Measurements from ENCODE around the gene KRTAP9-8.
A peak's percentile ranks its signal among the peaks of the same experiment; 100 is the strongest.
"Not testable (repeated sequence)": the region's sequence is repeated elsewhere in the genome, so short reads cannot be mapped to it uniquely, and the experiment has no call there.

Gene KRTAP9-8, protein sequence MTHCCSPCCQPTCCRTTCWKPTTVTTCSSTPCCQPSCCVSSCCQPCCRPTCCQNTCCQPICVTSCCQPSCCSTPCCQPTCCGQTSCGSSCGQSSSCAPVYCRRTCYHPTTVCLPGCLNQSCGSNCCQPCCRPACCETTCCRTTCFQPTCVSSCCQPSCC

DNA sequence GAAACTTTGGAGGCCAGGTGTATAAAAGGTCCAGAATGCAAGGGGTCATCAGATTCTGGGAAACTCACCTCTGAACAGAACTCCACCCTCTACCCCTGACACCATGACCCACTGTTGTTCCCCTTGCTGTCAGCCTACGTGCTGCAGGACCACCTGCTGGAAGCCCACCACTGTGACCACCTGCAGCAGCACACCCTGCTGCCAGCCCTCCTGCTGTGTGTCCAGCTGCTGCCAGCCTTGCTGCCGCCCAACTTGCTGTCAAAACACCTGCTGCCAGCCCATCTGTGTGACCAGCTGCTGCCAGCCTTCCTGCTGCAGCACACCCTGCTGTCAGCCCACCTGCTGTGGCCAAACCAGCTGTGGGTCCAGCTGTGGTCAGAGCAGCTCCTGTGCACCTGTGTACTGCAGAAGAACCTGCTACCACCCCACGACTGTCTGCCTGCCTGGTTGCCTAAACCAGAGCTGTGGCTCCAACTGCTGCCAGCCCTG is at the start of gene KRTAP9-8:
Gene KRTAP9-8 (plus strand): TSS at position 51 of the 489 bp plus-strand sequence. CDS start 53 bp downstream, at position 104.
- DNase-seq = not testable (repeated sequence)

DNA sequence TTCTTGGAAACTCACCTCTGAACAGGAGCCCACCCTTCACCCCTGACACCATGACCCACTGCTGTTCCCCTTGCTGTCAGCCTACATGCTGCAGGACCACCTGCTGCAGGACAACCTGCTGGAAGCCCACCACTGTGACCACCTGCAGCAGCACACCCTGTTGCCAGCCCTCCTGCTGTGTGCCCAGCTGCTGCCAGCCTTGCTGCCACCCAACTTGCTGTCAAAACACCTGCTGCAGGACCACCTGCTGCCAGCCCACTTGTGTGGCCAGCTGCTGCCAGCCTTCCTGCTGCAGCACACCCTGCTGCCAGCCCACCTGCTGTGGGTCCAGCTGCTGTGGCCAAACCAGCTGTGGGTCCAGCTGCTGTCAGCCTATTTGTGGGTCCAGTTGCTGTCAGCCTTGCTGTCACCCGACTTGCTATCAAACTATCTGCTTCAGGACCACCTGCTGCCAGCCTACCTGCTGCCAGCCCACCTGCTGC is 47.9 kb upstream of the KRTAP9-8 start, which contains the start of gene KRTAP9-1:
Gene KRTAP9-1 (plus strand): TSS at position 51 of the 482 bp plus-strand sequence. CDS start 0 bp downstream, at position 51.
- DNase-seq = not testable (repeated sequence)

DNA sequence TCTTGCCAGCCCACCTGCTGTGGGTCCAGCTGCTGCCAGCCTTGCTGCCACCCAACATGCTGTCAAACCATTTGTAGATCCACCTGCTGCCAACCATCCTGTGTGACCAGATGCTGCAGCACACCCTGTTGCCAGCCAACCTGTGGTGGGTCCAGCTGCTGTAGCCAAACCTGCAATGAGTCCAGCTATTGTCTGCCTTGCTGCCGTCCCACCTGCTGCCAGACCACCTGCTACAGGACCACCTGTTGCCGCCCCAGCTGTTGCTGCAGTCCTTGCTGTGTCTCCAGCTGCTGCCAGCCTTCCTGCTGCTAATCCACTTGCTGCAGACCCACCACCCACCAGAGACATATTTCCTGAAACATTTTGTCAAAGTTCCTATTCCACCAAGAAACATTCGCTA is 47.5 kb upstream of the KRTAP9-8 start:
- no peak for DNase-seq

DNA sequence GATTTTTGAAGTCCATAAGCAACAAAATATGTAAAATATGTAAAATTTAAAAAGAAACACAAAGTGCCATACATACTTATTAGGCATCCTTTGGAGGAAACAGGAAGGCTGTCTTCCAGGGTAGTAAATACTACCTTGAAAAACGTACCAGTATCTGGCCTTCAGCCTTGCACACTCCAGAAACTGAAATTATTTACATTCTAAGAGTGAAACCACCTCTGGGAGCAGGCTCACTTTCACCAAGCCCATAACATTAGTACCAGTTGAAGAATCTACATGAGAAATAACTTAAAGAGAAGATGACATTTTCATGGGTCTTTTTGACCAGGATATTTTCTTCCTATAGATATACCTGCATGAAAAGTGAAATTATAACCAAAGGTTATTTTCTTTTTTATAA is 41.7 kb upstream of the KRTAP9-8 start:
- DNase-seq = no peak

DNA sequence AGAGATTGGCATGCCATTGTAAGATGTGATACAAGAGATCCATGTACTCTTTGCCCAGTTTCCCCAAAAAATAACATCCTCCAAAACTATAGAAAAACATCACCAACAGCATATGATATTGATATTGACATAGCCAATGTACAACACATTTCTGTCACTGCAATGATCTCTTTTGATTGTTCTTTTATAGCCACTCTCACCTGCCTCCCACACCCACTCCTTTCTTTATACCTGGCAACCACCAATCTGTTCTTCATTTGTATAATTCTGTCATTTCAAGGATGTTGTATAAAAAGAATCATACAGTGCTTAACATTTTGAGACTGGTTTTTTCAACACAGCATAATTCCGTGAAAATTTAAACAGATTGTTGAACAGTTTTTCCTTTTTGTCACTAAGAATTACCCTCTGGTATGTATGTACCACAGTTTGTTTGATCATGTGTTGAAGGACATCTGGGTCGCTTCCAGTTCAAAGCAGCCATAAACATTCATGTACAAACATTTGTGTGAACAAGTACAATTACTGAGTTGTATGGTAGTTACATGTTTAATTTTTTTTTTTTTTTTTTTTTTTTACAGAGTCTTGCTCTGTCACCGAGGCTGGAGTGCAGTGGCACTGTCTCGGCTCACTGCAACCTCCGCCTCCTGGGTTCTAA is 38.2 kb upstream of the KRTAP9-8 start:
- DNase-seq = no peak

DNA sequence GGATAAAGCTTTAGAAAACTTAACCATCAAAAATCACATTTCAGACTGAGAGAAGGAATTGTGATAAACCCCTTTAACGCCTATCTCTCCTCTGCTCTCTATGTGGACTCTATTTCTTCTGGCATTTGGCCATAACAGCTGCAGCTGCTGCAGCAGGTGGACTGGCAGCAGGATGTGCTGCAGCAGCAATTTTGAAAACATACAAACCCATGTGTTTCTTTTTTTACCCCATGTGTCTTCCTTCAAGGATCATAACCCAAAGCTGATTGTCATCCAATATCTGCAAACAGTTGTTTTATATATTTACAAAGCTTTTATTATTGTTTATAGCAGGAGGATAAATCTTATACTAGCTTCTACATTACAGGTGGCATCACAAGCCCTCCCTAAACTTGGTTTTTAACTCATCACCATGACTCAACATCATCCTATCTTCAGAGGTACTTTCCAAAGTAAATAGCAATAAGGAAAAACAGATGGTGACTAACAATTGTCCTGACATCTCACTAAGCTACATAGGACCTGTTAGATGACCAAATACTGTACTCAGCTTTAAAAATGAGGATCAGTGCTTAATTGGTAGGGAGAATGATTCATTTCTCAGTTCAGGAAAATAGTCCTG is 25.8 kb upstream of the KRTAP9-8 start:
- no peak for DNase-seq

DNA sequence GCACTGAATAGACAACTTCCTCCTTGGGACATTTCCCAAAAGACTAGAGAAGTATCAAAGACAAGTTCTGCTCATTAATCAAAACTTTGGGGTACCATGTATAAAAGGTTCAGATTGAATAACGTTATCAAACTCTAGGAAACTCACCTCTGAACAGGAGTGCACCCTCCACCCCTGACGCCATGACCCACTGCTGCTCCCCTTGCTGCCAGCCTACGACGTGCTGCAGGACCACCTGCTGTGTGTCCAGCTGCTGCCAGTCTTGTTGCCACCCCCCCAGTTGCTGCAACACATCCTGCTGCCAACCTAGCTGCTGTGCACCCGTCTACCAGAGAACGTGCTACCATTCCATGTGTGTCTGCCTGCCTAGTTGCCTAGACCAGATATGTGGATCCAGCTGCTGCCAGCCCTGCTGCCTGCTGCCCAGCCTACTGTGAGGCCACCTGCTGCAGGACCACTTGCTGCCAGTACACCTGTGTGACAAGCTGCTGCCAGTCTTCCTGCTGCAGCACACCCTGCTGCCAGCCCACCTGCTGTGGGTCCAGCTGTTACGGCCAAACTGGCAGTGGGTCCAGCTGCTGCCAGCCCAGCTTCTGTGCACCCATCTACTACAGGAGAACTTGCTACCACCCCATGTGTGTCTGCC is 25.2 kb upstream of the KRTAP9-8 start:
- peak; percentile 1 for DNase-seq

DNA sequence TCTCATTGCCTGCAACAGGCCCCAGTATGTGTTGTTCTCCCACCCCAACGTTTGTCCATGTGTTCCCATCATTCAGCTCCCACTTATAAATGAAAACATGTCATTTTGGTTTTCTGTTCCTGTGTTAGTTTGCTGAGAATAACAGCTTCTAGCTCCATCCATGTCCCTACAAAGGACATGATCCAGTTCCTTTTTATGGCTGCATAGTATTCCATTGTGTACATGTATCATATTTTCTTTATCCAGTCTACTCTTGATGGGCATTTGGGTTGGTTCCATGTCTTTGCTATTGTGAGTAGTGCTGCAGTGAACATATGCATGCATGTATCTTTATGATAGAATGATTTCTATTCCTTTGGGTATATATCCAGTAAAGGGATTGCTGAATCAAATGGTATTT is 22.1 kb upstream of the KRTAP9-8 start:
- no peak for DNase-seq

DNA sequence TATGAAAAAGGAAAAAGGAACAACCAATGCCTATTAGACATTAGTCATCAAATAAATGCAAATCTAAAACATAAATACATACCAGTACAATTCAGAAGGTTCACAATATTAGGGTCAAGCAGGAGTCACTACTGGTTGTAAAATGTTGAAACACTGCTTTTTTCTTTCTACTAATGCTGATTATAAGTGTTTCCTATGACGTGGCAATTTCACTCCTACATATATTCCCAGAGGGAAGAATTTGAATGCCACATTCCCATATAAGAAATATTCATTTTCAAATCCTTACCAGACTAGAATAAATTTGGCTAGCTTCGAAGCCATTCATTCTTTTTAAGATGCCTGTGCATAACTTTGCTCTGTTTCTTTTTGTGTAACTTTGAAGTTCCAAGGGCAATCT is 14.0 kb upstream of the KRTAP9-8 start:
- DNase-seq = no peak

DNA sequence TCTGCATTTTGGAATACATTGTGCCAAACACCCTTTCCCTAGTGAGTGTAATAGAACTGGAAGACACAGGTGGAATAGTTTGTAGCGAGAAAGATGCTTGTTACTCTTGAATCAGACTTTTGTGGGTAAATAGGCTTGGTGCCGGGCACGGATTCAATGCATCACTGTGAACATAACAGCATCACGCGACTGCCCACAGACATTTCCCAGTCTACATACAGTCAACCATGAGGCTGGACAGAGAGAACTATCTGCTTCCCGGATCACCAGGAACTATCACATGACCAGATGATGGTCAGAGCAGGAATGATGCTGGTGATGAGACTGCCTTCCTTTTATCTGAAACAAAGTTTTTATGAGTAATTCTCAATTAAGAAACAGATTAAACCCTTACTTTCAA is 11.7 kb upstream of the KRTAP9-8 start:
- DNase-seq = no peak

DNA sequence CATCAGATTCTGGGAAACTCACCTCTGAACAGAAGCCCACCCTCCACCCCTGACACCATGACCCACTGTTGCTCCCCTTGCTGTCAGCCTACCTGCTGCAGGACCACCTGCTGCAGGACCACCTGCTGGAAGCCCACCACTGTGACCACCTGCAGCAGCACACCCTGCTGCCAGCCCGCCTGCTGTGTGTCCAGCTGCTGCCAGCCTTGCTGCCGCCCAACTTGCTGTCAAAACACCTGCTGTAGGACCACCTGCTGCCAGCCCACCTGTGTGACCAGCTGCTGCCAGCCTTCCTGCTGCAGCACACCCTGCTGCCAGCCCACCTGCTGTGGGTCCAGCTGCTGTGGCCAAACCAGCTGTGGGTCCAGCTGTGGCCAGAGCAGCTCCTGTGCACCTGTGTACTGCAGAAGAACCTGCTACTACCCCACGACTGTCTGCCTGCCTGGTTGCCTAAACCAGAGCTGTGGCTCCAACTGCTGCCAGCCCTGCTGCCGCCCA is 11.2 kb upstream of the KRTAP9-8 start, which contains the start of gene KRTAP9-2:
Gene KRTAP9-2 (plus strand): TSS at position 51 of the 498 bp plus-strand sequence. CDS start 7 bp downstream, at position 58.
- not testable (repeated sequence) for DNase-seq

DNA sequence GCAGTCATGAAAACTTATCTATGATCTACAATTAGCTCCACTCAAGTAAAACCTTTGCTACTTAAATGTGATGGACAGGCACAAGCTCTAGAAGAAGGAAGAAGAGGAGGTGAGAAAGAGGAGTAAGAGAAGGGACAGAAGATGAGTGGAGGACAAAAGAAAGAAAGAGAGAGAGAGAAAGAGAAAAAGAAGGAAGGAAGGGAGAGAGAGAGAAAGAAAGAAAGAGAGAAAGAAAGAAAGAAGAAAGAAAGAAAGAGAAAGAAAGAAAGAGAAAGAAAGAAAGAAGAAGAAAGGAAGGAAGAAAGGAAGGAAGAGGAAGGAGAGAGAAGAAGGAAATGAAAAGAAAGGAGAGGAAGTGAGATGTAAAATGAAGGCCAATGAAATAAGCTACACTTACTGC is 7.7 kb upstream of the KRTAP9-8 start:
- DNase-seq = no peak

DNA sequence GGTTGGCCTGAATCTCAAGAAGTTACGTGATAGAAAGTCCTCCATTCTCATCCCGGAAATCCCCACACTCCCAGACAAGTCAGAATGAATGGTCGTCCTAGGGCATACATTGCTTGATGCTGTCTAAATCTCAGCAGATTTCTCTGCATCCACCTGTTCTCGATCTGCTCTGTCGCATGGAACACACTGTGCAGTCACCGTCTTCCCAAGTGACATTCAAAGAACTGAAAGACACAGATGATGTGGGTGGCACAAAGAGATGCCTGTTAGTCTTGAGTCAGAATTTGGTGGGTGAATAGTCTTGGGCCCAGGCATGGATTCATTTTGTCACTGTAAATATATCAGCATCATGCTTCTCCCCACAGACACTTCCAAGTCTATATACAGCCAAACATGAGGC is 6.1 kb upstream of the KRTAP9-8 start:
- no peak for DNase-seq

DNA sequence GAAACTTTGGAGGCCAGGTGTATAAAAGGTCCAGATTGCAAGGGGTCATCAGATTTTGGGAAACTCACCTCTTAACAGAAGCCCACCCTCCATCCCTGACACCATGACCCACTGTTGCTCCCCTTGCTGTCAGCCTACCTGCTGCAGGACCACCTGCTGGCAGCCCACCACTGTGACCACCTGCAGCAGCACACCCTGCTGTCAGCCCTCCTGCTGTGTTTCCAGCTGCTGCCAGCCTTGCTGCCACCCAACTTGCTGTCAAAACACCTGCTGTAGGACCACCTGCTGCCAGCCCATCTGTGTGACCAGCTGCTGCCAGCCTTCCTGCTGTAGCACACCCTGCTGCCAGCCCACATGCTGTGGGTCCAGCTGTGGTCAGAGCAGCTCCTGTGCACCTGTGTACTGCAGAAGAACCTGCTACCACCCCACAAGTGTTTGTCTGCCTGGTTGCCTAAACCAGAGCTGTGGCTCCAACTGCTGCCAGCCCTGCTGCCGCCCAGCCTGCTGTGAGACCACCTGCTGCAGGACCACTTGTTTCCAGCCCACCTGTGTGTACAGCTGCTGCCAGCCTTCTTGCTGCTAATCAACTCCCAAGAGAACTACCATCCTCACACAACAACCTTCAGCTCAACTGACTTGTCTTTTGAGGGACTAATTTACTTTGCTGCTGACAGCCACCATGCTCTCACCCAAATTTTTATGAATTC is 5.2 kb upstream of the KRTAP9-8 start, which contains the start of gene KRTAP9-3:
Gene KRTAP9-3 (plus strand): TSS at position 51 of the 707 bp plus-strand sequence. CDS start 53 bp downstream, at position 104.
- DNase-seq = not testable (repeated sequence)

DNA sequence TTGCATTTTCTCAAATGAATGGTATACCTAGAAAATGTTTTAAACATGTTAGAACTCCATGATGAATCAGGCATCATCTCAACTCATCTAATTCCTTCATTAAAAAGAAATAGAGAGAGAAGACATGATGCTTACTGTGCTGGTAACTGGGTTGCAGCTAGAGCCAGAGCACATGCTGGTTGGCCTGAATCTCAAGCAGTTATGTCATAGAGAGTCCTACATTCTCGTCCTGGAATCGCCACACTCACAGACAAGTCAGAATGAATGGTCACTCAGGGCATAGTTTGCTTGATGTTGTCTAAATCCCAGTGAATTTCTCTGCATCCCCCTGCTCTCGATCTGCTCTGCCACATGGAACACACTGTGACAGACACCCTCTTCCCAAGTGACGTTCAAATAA is 683 bp upstream of the KRTAP9-8 start:
- not testable (repeated sequence) for DNase-seq

DNA sequence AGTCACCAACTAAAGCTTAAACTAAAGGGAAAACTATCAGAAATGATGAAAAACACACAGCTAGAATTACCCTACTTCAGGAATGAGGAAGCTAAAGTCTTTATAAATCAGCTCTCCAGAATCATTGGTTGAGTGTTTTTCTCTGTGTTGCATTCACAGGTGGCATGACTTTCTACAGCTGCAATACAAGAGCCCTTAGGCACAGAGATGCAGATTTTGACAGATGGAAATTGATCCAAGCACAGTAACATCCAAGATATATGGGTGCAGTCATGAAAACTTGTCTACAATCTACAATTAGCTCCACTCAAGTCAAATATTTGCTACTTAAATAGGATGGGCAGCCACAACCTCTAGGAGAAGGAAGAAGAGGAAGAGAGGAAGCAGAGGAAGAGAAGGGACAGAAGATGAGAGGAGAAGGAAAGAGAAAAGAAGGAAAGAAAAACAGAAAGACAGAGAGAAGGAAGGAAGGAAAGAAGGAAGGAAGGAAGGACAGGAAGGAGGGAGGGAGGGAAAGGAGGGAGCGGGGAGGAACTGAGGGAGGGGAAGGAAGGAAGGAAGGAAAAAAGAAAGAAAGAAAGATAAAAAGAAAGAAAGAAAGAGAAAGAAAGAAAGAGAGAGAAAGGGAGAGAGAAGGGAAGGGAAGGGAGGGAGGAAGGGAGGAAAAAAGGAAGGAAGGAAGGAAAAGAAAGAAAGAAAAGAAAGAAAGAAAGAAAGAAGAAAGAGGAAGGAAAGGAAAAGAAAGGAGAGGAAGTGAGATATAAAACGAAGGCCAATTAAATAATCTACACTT is 9.4 kb downstream of the KRTAP9-8 start:
- DNase-seq = not testable (repeated sequence)

DNA sequence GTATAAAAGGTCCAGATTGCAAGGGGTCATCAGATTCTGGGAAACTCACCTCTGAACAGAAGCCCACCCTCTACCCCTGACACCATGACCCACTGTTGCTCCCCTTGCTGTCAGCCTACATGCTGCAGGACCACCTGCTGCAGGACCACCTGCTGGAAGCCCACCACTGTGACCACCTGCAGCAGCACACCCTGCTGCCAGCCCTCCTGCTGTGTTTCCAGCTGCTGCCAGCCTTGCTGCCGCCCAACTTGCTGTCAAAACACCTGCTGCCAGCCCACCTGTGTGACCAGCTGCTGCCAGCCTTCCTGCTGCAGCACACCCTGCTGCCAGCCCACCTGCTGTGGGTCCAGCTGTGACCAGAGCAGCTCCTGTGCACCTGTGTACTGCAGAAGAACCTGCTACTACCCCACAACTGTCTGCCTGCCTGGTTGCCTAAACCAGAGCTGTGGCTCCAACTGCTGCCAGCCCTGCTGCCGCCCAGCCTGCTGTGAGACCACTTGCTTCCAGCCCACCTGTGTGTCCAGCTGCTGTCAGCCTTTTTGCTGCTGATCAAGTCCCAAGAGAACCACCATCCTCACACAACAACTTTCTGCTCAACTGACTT is 11.9 kb downstream of the KRTAP9-8 start, which contains the start of gene KRTAP9-4:
Gene KRTAP9-4 (plus strand): TSS at position 51 of the 604 bp plus-strand sequence. CDS start 34 bp downstream, at position 85.
- not testable (repeated sequence) for DNase-seq

DNA sequence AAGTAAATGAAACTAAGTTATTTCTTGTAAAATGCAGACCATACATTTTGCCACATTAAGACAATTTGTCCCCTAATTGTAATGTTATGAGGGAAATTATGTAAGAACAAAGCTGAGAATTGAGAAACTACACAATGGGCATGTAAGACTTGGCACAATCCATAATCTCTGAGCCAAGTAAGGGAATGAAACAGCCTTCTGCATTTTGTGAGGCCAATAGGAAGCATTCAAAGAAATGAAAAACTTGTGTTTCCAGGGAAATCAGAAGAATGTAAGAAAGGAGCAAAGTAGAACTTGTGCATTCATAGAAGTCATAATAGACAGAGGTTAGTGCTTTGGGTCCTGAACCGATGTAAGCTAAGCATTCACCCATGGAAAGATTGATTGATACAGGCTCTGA is 13.5 kb downstream of the KRTAP9-8 start:
- no peak for DNase-seq

DNA sequence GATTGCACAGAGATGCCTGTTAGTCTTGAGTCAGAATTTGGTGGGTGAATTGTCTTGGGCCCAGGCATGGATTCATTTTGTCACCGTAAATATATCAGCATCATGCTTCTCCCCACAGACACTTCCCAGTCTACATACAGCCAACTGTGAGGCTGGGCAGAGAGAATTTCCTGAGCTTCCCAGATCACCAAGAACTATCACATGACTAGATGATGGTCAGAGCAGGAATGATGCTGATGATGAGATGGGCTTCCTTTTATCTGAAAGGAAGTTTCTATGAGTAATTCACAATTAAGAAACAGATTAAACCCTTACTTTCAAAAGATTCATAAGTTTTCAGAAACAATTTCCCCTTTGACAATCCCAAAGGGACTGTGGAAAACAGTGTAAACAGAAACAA is 17.1 kb downstream of the KRTAP9-8 start:
- DNase-seq = no peak
